Adipose tissue (tissue), 3 donors: ENCODE measurements around the gene PRKAR1B. TPM values are rescaled to one million over a fixed set of nuclear protein-coding genes. Genes with fewer than 3 reads are reported as not detected.
"Not testable (repeated sequence)": the region's sequence is repeated elsewhere in the genome, so short reads cannot be mapped to it uniquely, and the experiment has no call there.

Experiments used
- H3K27ac ChIP-seq: one replicate; pipeline ENCODE4 v1.5.1; 2013; ENCODE audit warnings: low read depth, low read length
- WGBS, 3 donors: extraction: QIAGEN DNeasy Blood & Tissue Kit; methylation state at CpG; one replicate each; pipeline ENCODE4 v1.1.7; 2013; 5-methylcytosine and 5-hydroxymethylcytosine counted together
- polyA plus RNA-seq, 3 donors: library from polyadenylated mRNA; stranded (reverse); fragments of 200-250 nt; gene quantifications; one replicate each; pipeline ENCODE4 v1.2.3, GENCODE V29; 2013
- donor health status: healthy with polysubstance abuse.
- donor health status: Bipolar disorder and iron deficiency.
- donor health status: healthy.

Gene PRKAR1B
- polyA plus RNA-seq, 3 donors, result 4.0 to 10.2 (median 10.1) TPM

GRCh38 chr7:744854-745430 is 17.9 kb upstream of the PRKAR1B start:
- no peak overlapping the region for H3K27ac ChIP-seq
- 96 to 98% (median 97%) methylated on average over 20 of the region's 20 CpGs for WGBS, 3 donors

DNA sequence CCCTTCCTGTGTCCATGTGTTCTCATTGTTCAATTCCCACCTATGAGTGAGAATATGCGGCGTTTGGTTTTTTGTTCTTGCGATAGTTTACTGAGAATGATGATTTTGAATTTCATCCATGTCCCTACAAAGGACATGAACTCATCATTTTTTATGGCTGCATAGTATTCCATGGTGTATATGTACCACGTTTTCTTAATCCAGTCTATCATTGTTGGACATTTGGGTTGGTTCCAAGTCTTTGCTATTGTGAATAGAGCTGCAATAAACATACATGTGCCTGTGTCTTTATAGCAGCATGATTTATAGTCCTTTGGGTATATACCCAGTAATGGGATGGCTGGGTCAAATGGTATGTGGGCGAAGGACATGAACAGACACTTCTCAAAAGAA is 17.0 kb upstream of the PRKAR1B start:
- not testable (repeated sequence) for H3K27ac ChIP-seq
- 86 to 96% (median 93%) methylated on average over 5 of the region's 5 CpGs for WGBS, 3 donors

GRCh38 chr7:743341-744127 is 16.5 kb upstream of the PRKAR1B start:
- not testable (repeated sequence) for H3K27ac ChIP-seq
- WGBS, 3 donors, result 91 to 93% (median 92%) methylated on average over 14 of the region's 14 CpGs

GRCh38 chr7:742791-743190 is 15.7 kb upstream of the PRKAR1B start:
- H3K27ac ChIP-seq, result no peak overlapping the region
- 81 to 96% (median 83%) methylated on average over 8 of the region's 8 CpGs for WGBS, 3 donors

GRCh38 chr7:741850-742249 is 14.8 kb upstream of the PRKAR1B start:
- 83 to 93% (median 87%) methylated on average over 15 of the region's 15 CpGs for WGBS, 3 donors
- H3K27ac ChIP-seq, result no peak overlapping the region

GRCh38 chr7:741191-741671 is 14.2 kb upstream of the PRKAR1B start:
- H3K27ac ChIP-seq, result no peak overlapping the region
- 94 to 95% (median 95%) methylated on average over 17 of the region's 17 CpGs for WGBS, 3 donors

DNA sequence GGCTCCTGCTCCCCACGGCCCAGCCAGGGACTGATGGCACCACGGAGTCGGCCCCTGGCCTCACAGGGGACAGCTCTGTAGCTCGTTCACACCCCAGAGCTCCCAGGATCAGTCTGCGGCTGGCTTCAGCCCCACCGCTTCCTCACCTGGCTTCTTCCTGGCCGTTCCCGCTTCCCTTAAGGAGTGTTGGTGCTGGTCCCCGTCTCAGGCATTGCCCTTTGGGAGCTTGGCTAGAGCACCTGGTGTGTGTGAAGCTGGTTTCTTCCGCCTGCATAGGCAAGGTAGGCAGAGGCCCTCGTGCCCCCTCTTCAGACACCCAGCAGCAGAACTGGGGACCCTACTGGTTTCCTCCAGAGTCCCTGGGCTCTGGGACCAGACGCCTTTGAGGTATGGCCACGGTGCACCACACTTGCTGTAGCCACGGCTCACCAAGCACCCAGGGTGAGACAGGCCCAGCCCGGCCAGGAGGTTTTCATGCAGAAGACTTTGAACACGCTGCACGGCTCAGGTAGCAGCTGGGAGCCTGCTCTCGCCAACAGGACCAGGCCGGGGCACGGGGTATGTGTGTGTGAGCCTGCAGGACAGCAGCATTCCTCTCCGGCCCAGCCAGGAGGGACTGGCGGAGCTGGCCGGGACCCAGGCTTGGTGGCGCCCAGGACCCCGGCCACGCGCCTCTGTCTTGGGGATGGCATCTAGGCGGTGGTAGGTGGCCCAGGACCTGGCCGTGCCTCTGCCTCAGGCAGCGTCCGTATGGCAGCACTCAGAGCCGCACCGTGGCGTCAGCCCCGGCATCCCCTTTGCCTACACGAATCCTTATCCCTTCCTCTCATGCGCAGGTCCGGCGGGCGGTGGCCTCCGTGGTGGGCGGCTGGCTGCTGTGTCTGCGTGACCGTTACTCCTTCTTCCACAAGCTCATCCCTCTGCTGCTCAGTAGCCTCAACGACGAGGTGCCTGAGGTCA is 13.2 kb upstream of the PRKAR1B start:
- H3K27ac ChIP-seq, result no peak overlapping the region
- WGBS, 3 donors, result 94 to 96% (median 95%) methylated on average over 41 to 46 of the region's 46 CpGs

DNA sequence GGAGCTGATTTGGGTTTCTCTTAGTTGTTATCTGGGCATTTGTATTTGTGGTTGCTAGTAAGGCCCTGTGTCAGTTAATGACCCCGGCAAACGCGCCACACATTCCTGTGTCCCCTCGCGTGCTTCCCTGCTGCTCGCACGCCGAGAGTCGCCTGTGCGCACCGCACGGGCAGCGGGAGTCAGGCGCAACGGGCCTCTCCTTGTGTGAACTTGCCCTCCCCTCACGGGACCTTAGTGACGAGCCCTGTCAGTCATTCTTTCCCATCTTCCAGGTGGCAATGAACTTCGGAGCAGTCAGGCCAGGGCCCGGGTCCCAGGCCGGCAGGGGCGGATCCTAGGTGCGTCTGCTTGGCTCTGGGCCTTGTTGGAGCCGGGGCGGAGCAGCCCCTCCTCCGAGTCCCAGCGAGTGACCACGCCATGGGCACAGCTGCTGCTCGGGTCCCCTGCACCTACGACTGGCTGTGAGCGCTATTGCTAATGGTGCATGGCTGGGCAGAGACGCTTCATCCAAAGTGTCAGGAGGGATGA is 12.4 kb upstream of the PRKAR1B start:
- 93 to 96% (median 95%) methylated on average over 31 of the region's 31 CpGs for WGBS, 3 donors
- H3K27ac ChIP-seq, result no peak overlapping the region

DNA sequence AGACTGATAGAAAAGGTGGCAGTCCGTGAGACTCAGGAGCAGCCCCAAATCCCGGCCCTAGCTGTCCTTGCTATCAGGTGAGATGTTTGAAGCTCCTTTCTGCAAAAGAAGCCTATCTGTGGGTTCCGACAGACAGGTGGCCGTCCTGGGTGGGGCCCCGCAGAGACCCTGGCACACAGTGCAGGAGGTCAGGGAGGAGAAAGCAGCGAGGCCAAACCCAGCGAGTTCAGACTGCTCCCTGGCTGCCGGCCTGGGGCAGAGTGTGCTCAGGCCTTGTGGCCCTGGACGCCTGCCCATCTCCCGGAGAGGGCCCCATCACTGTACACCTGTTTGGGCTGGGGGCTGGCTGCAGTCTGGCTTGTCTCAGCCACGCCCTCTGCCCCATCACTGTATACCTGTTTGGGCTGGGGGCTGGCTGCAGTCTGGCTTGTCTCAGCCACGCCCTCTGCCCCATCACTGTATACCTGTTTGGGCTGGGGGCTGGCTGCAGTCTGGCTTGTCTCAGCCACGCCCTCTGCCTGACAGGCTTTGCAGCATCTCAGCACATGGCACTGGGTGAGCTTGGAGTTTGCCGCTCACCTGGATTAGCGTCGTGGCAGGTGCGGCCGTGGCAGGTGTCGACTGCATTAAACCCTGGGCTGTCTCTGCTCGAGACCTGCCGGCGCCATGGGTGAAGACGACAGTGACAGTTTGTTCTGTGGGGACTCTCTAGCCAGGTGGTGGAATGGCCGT is 11.8 kb upstream of the PRKAR1B start:
- H3K27ac ChIP-seq, result no peak overlapping the region
- WGBS, 3 donors, result 82 to 93% (median 92%) methylated on average over 23 to 24 of the region's 24 CpGs

GRCh38 chr7:738241-738640 is 11.2 kb upstream of the PRKAR1B start:
- WGBS, 3 donors, result 87 to 93% (median 92%) methylated on average over 5 of the region's 5 CpGs
- no peak overlapping the region for H3K27ac ChIP-seq

GRCh38 chr7:734808-735207 is 7.7 kb upstream of the PRKAR1B start:
- H3K27ac ChIP-seq, result no peak overlapping the region
- 98 to 99% (median 98%) methylated on average over 11 of the region's 11 CpGs for WGBS, 3 donors

DNA sequence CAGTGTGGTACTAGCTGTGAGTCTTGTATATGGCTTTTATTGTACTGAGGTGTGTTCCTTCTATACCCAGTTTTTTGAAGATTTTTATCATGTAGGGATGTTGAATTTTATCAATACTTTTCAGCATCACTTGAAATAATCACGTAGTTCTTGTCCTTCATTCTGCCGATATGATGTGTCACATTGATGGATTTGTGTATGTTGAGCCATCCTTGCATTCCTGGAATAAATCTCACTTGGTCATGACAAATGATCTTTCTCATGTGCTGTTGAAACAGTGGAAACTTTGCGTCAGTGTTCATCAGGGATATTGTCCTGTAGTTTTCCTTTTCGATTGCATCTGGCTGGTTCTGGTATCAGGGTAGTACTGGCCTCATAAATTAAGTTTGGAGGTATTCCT is 7.1 kb upstream of the PRKAR1B start:
- H3K27ac ChIP-seq, result no peak overlapping the region
- 97 to 100% (median 97%) methylated on average over 4 of the region's 4 CpGs for WGBS, 3 donors

DNA sequence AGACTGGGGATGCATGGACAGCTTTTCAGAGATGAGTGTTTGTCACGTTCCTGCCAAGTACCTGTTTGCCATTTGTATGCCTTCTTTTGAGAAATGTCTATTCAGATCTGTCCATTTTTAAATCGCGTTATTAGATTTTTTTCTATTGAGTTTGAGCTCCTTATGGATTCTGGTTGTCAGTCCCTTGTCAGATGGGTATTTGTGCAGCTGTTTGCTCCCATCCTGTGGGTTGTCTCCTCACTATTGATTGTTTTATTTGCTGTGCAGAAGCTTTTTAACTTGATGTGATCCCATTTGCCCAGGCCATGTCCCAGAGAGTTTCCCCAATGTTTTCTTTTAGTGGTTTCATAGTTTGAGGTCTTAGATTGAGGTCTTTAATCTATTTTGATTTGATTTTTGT is 5.5 kb upstream of the PRKAR1B start:
- WGBS, 3 donors, result 52 to 93% (median 88%) methylated on average over 3 of the region's 3 CpGs
- no peak overlapping the region for H3K27ac ChIP-seq

- 38 to 84% (median 70%) methylated on average over 17 of the region's 17 CpGs for WGBS, 3 donors
- H3K27ac ChIP-seq, result no peak overlapping the region
These were observed 5.0 kb upstream of the PRKAR1B start for GRCh38 chr7:732094-732541.

GRCh38 chr7:731440-732085 is 4.5 kb upstream of the PRKAR1B start:
- H3K27ac ChIP-seq, result no peak overlapping the region
- 90 to 92% (median 92%) methylated on average over 17 of the region's 17 CpGs for WGBS, 3 donors

DNA sequence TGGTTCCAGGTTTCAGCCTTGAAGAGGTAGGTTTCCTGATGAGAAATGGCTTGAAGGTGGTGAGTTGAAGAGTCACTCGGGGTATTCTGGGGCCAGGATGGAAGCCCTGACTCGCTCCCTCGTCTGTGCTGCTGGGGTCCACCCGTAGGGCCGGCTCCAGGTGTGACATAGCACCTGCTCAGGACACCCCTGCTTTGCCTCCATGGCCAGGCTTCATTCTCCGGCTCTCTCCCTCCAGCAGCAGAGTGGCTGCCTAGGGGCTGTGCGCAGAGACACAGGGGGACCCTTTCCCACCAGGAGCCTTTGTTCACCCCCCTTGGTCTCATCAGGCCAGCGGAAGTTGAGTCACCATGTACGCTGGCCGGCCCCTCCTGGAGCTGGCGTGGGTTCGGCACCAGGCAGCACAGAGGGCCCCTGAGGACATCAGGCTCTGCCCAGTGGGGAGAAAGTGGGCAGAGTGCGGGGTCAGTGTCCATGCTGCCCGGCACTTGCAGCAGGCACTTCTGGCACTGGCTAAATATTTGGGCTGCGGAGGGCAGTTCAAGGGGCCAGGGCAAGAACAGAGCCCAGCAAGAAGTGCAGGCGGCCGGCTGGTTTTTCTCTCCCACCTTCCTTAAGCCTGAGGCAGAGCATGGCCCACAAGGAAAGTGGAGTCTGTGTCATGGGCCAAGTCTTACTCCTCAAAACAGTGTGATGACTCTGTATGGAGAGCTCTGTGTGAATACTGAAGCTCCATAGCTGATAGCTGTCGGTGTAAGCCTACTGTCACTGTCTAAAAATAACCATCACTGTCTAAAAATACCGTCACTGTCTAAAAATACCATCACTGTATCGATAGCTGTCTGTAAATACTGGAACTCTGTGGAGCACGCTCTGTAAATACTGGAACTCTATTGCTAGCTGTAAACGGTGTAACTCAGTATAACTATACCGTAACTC is 3.7 kb upstream of the PRKAR1B start:
- H3K27ac ChIP-seq, result no peak overlapping the region
- 86 to 90% (median 86%) methylated on average over 23 of the region's 23 CpGs for WGBS, 3 donors
